Measurements from ENCODE around the gene CFAP126.

DNA sequence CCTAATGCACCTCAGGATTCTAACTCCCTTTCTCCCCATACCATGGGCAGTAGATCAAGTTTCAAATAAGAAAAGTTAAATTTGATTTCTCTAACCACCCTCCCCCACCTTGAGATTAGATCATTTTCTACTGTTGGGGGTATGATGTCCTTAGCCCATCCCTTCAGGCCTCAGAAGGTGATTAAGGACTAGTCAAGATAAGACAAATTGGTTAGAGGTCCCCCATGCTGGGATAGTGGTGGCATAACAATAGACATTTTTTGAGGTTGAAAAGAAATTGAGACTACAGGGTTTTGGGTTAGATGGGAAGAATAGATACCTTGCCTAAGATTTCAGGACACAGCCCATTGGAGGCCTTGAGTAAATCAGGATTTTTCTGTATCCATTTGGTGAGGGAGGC lies 2.5 kb downstream of the CFAP126 start:
- TF ChIP-seq POLR2A (IDR thresholded peaks at IDR 0.05), result no peak
- TF ChIP-seq, protein P1, sequence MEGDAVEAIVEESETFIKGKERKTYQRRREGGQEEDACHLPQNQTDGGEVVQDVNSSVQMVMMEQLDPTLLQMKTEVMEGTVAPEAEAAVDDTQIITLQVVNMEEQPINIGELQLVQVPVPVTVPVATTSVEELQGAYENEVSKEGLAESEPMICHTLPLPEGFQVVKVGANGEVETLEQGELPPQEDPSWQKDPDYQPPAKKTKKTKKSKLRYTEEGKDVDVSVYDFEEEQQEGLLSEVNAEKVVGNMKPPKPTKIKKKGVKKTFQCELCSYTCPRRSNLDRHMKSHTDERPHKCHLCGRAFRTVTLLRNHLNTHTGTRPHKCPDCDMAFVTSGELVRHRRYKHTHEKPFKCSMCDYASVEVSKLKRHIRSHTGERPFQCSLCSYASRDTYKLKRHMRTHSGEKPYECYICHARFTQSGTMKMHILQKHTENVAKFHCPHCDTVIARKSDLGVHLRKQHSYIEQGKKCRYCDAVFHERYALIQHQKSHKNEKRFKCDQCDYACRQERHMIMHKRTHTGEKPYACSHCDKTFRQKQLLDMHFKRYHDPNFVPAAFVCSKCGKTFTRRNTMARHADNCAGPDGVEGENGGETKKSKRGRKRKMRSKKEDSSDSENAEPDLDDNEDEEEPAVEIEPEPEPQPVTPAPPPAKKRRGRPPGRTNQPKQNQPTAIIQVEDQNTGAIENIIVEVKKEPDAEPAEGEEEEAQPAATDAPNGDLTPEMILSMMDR (IDR thresholded peaks at IDR 0.05), result no peak

Data from lower leg skin (tissue), 3 donors.